Keratinocyte (primary cell): Measurements from ENCODE around the gene ZNF492. TPM values are rescaled to one million over a fixed set of nuclear protein-coding genes. Genes with fewer than 3 reads are reported as not detected.

ENCODE experiments used
- DNase-seq: peaks from one replicate; pipeline ENCODE4 v3.0.0-alpha.2; 2011; ENCODE audit warnings: low read depth, missing footprints, low spot score
- FAIRE-seq: peaks from 2 replicates; lab custom pipeline; 2011; peaks lifted over from hg19 to GRCh38; lab: Jason Lieb, UNC
- H2AFZ ChIP-seq: 2 replicates; pipeline ENCODE4 v1.6.0; 2012; ENCODE audit warnings: low read length, control low read depth, inconsistent platforms; ENCODE audit not compliant: control insufficient read depth
- H3K27ac ChIP-seq: 2 replicates; pipeline ENCODE4 v1.5.1; 2011; ENCODE audit warnings: low read length; ENCODE audit not compliant: control insufficient read depth, insufficient read depth
- H3K27me3 ChIP-seq: 3 replicates; pipeline ENCODE4 v1.6.0; 2011; ENCODE audit warnings: low read length; ENCODE audit not compliant: control insufficient read depth, insufficient read depth; ENCODE audit errors: extremely low read depth
- H3K36me3 ChIP-seq, 2 experiments: 2 replicates in 1 of 2; 3 replicates in 1 of 2; pipeline ENCODE4 v1.5.1; 2011; ENCODE audit warnings: low read length in 2 of 2, mild to moderate bottlenecking in 1 of 2; ENCODE audit not compliant: control insufficient read depth in 2 of 2, insufficient read depth in 2 of 2; ENCODE audit errors: extremely low read depth in 1 of 2
- H3K4me1 ChIP-seq: 3 replicates; pipeline ENCODE4 v1.5.1; 2011; ENCODE audit warnings: low read length; ENCODE audit not compliant: control insufficient read depth, insufficient read depth; ENCODE audit errors: extremely low read depth
- H3K4me2 ChIP-seq: 3 replicates; pipeline ENCODE4 v1.6.0; 2011; ENCODE audit warnings: low read depth, low read length; ENCODE audit not compliant: control insufficient read depth, insufficient read depth; ENCODE audit errors: extremely low read depth
- H3K4me3 ChIP-seq, 3 experiments: fragments of 200-600 bp in 1 of 3; sonication (generic) in 1 of 3; 2 replicates in 2 of 3; 3 replicates in 1 of 3; pipeline ENCODE4 v1.5.1; 2011 to 2016; ENCODE audit warnings: low read length in 3 of 3, mild to moderate bottlenecking in 3 of 3, control low read depth in 2 of 3, inconsistent platforms in 1 of 3, low read depth in 1 of 3, mixed read lengths in 1 of 3, mixed run types in 1 of 3, moderate library complexity in 1 of 3; ENCODE audit not compliant: control insufficient read depth in 2 of 3, insufficient read depth in 2 of 3; ENCODE audit errors: extremely low read depth in 1 of 3
- H3K79me2 ChIP-seq: 2 replicates; pipeline ENCODE4 v1.6.0; 2012; ENCODE audit warnings: low read length; ENCODE audit not compliant: control insufficient read depth, insufficient read depth
- H3K9ac ChIP-seq: 3 replicates; pipeline ENCODE4 v1.6.0; 2011; ENCODE audit warnings: low read length; ENCODE audit not compliant: control insufficient read depth, insufficient read depth; ENCODE audit errors: extremely low read depth
- H3K9me1 ChIP-seq: 3 replicates; pipeline ENCODE4 v1.6.0; 2011; ENCODE audit warnings: low read length; ENCODE audit not compliant: control insufficient read depth, insufficient read depth; ENCODE audit errors: extremely low read depth
- H3K9me3 ChIP-seq: 2 replicates; pipeline ENCODE4 v1.5.1; 2012; ENCODE audit warnings: low read depth, low read length; ENCODE audit not compliant: control insufficient read depth
- H4K20me1 ChIP-seq: 3 replicates; pipeline ENCODE4 v1.6.0; 2011; ENCODE audit warnings: low read length; ENCODE audit not compliant: control insufficient read depth, insufficient read depth; ENCODE audit errors: extremely low read depth
- CTCF ChIP-seq, 3 experiments: IDR thresholded peaks in 1 of 3; conservative IDR thresholded peaks in 1 of 3; optimal IDR thresholded peaks in 1 of 3; 2 replicates in 2 of 3; 3 replicates in 1 of 3; pipeline versions ENCODE3 to v1.5.1; 2011; ENCODE audit warnings: low read length in 3 of 3, mild to moderate bottlenecking in 3 of 3, moderate library complexity in 2 of 3, control low read depth in 1 of 3, inconsistent platforms in 1 of 3; ENCODE audit not compliant: insufficient read depth in 2 of 3; ENCODE audit errors: extremely low read depth in 1 of 3
- EZH2 ChIP-seq: IDR thresholded peaks from one replicate; pipeline ENCODE4 v1.6.1; 2012; ENCODE audit warnings: inconsistent platforms, mild to moderate bottlenecking, low read length, moderate library complexity
- dilution Hi-C: fragments of 300-500 bp; cut with MboI; formaldehyde crosslinking; loops from one replicate; pipeline ENCODE4 v1.7.0; 2020; ENCODE audit warnings: low sequenced_read_pairs; ENCODE audit not compliant: extremely low pct_ligation_motif_present
- polyA plus RNA-seq, 5 experiments: library from polyadenylated mRNA; depleted of rRNA in 3 of 5; stranded (reverse) in 3 of 5; stranded (forward) in 1 of 5; unstranded in 1 of 5; fragments of >200 nt; gene quantifications; 1 replicate in 1 of 5; 2 replicates in 3 of 5; 3 replicates in 1 of 5; pipeline versions ENCODE4 v1.2.1 to v1.2.3, GENCODE V29; 2011 to 2012; ENCODE audit warnings: missing spikeins in 2 of 5, low read depth in 1 of 5, low replicate concordance in 1 of 5

Gene ZNF492
- polyA plus RNA-seq, 1 donor (not counting 4 experiments of a cell fraction or from before 2014, with no cell fraction given): 0.43 TPM

GRCh38 chr19:22605275-22606211 is 28.6 kb upstream of the ZNF492 start:
- H3K79me2 ChIP-seq: no peaks in the 10 kb centered on the region
- no peak overlapping the region for H3K9ac ChIP-seq
- H3K36me3 ChIP-seq: no peaks in the 10 kb centered on the region
- DNase-seq: no peak
- H3K27me3 ChIP-seq: no peaks in the 10 kb centered on the region
- FAIRE-seq: no peak
- no peaks in the 10 kb centered on the region for H3K9me1 ChIP-seq
- no peaks in the 10 kb centered on the region for H3K4me1 ChIP-seq
- H4K20me1 ChIP-seq: no peaks in the 10 kb centered on the region
- dilution Hi-C loops: no loop called here
- H3K9me3 ChIP-seq: peaks cover 6% of the 10 kb centered on the region
- no peak overlapping the region for H3K4me2 ChIP-seq
- H2AFZ ChIP-seq: no peak overlapping the region
- H3K4me3 ChIP-seq: no peak overlapping the region
- TF ChIP-seq CTCF (optimal IDR thresholded peaks at IDR 0.05 in 1 of 3, IDR thresholded peaks at IDR 0.05 in 1 of 3, conservative IDR thresholded peaks at IDR 0.05 in 1 of 3; ENCODE audit: extremely low read depth in 1 of 3, insufficient read depth in 2 of 3, low read length in 3 of 3) (no peak), EZH2 (no peak)
- H3K27ac ChIP-seq: no peak overlapping the region

- Histone ChIP-seq H3K27ac (no peak overlapping the region), H3K9ac (no peak overlapping the region), H3K9me3 (peaks cover 6% of the 10 kb centered on the region), H3K27me3 (no peaks in the 10 kb centered on the region), H3K36me3 (no peaks in the 10 kb centered on the region), H4K20me1 (no peaks in the 10 kb centered on the region), H3K4me3 (no peak overlapping the region), H3K9me1 (no peaks in the 10 kb centered on the region), H3K4me2 (no peak overlapping the region), H3K79me2 (no peaks in the 10 kb centered on the region), H3K4me1 (no peaks in the 10 kb centered on the region), H2AFZ (no peak overlapping the region)
- dilution Hi-C loops: no loop called here
- DNase-seq (no peak), FAIRE-seq (no peak)
- TF ChIP-seq EZH2 (no peak), CTCF (optimal IDR thresholded peaks at IDR 0.05 in 1 of 3, IDR thresholded peaks at IDR 0.05 in 1 of 3, conservative IDR thresholded peaks at IDR 0.05 in 1 of 3; ENCODE audit: extremely low read depth in 1 of 3, insufficient read depth in 2 of 3, low read length in 3 of 3) (no peak)
Measured at GRCh38 chr19:22606212-22606553, 27.9 kb upstream of the ZNF492 start.
